ENCODE results near the gene OSBPL6.
"Not testable (repeated sequence)": the region's sequence is repeated elsewhere in the genome, so short reads cannot be mapped to it uniquely, and the experiment has no call there.

Gene OSBPL6

DNA sequence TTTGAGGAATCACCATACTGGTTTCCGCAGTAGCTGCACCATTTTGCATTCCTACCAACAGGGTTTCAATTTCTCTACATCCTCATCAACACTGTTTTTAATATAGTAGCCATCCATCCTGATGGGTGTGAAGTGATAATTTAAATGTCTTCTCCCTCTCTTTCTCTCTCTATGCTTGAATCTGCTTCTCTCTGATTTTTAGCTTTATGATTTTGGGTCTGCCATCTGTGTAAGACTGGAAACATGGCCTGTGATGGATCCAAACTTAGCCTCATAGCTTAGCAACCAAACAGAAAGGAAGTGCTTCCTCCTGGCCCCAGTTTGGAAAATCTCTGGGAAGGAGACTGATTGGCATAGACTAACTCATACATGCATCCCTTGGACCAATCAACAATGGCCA lies 33.7 kb upstream of the OSBPL6 start:
- TF ChIP-seq, protein P1, sequence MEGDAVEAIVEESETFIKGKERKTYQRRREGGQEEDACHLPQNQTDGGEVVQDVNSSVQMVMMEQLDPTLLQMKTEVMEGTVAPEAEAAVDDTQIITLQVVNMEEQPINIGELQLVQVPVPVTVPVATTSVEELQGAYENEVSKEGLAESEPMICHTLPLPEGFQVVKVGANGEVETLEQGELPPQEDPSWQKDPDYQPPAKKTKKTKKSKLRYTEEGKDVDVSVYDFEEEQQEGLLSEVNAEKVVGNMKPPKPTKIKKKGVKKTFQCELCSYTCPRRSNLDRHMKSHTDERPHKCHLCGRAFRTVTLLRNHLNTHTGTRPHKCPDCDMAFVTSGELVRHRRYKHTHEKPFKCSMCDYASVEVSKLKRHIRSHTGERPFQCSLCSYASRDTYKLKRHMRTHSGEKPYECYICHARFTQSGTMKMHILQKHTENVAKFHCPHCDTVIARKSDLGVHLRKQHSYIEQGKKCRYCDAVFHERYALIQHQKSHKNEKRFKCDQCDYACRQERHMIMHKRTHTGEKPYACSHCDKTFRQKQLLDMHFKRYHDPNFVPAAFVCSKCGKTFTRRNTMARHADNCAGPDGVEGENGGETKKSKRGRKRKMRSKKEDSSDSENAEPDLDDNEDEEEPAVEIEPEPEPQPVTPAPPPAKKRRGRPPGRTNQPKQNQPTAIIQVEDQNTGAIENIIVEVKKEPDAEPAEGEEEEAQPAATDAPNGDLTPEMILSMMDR (IDR thresholded peaks at IDR 0.05; ENCODE audit: low read depth, low read length), result no peak
- DNase-seq (ENCODE audit: extremely low read depth, low read depth), result no peak

DNA sequence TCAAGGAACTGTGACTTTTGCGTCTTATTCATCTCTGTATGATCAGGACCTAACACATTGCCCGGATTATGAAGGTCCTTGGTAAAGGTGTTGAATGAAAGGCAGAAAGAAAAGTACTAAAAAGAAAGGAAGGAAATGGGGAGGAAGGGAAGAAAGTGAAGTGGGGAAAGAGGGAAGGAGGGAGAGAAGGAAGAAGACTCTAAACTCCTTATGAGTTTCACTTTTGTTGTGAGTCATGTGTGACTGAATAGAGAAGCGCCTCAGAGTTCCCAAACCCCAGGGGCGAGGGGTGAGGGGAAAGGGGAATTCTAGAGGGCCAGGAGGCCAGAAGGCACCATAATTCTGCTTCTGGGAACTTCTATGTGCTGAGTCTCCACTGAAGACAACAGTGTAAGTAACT lies 30.9 kb upstream of the OSBPL6 start:
- TF ChIP-seq, protein P1 (IDR thresholded peaks at IDR 0.05; ENCODE audit: low read depth, low read length), result no peak
- DNase-seq (ENCODE audit: extremely low read depth, low read depth), result no peak

DNA sequence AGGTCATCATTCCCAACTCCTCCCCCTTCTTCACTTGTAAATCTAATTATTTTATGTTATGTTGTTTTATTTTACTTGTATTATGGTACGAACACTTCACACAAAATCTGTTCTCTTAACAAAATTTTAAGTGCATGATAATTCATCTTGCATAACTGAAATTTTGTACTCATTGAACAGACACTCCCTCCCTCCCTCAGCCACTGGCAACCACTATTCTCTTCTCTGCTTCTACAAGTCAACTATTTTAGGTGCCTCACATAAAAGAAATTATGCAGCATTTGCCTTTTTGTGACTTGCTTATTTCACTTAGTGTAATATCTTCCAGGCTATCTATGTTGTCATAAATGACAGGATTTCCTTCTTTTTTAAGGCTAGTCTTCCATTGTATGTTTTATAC lies 30.4 kb upstream of the OSBPL6 start:
- TF ChIP-seq, protein P1 (IDR thresholded peaks at IDR 0.05; ENCODE audit: low read depth, low read length), result no peak
- no peak for DNase-seq (ENCODE audit: extremely low read depth, low read depth)

DNA sequence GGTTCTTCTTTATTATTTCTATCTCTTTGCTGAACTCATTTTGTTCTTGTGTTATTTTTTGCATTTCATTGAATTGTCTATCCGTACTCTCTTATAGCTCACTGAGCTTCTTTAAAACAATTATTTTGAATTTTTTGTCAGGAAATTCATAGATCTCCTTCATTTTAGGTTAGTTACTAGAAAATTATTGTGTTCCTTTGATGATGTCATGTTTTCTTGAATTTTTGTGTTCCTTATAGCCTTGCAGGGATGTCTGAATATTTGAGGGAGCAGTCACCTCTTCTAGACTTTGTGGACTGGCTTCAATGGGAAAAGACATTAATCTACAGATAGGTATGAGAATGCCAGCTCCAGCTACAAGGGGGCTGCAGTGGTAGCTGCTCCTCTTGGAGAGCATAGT lies 20.7 kb upstream of the OSBPL6 start:
- TF ChIP-seq, protein P1 (IDR thresholded peaks at IDR 0.05; ENCODE audit: low read depth, low read length), result no peak
- no peak for DNase-seq (ENCODE audit: extremely low read depth, low read depth)

DNA sequence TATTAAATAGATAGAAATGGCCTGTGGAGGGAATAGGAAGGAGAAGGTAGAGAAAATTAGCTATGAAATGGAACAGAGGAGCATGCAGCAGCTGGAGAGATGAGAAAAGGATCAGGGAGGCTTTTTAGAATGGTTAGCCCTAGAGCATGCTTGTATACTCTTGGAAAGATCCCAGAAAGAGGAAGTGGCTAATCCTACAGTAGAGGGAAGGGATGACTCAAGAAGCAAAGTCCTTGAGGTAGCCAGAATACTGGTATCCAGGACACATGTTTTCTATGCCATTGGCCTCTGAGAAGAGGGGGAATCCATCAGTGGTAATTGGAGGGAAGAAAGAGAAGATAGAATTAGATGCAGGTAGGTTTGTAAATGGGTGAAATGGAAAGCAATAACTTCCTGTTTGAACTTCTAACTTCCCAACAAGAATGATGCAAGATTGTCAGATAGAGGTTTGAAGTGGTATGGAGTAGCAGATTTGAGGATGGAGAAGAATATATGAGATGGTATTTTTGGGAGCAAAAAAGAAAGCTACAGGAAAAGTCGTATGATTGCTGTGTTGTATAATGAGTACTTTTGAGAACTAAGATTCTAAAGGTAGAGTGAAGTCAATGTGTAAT lies 17.1 kb upstream of the OSBPL6 start:
- no peak for DNase-seq (ENCODE audit: extremely low read depth, low read depth)
- TF ChIP-seq, protein P1 (IDR thresholded peaks at IDR 0.05; ENCODE audit: low read depth, low read length), result no peak

DNA sequence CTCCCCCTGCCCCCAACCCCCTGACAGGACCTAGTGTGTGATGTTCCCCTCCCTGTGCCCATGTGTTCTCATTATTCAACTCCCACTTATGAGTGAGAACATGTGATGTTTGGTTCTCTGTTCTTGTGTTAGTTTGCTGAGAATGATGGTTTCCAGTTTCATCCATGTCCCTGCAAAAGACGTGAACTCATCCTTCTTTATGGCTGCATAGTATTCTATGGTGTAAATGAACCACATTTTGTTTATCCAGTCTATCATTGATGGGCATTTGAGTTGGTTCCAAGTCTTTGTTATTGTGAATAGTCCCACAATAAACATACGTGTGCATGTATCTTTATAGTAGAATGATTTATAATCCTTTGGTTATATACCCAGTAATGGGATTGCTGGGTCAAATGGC lies 13.7 kb upstream of the OSBPL6 start:
- DNase-seq (ENCODE audit: extremely low read depth, low read depth), result not testable (repeated sequence)

DNA sequence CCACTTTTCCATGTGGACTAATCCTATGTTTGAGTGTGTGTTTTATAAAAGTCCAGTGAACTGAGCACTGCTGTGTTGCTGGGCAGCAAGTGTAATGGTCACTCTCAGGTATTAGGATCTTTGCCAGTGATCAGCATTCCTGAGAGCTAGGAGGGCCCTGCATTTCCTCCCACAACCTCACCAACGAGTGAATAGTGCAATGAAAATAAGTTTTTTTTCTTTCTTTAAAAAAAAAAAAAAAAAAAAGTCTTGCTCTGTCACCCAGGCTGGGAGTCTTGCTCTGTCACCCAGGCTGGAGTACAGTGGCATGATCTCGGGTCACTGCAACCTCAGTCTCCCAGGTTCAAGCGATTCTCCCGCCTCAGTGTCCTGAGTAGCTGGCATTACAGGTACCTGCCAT lies 6.5 kb upstream of the OSBPL6 start:
- no peak for DNase-seq (ENCODE audit: extremely low read depth, low read depth)
- TF ChIP-seq, protein P1 (IDR thresholded peaks at IDR 0.05; ENCODE audit: low read depth, low read length), result no peak

DNA sequence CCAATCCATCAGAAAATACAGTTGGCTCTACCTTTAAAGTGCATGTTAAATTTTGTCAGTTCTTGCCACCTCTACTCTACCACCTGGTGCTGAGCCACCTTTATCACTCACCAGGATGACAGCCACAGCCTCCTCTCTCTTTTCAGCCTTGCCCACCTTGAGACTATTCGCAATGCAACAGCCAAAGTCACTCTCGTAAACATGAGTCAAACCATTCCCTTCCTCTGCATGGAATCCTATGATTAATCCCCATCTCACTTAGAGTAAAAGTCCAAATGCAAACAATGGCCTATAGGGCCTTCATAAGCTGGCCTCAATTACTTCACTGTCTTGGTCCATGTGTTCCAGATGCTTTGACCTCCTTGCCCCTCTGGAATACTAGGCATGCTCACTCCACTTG lies 5.8 kb upstream of the OSBPL6 start:
- DNase-seq (ENCODE audit: extremely low read depth, low read depth), result no peak
- TF ChIP-seq, protein P1 (IDR thresholded peaks at IDR 0.05; ENCODE audit: low read depth, low read length), result no peak

Measured in AG09319 (cell line).